Astrocyte (in vitro differentiated cells and primary cell): ENCODE results near the gene KSR2. TPM values are rescaled to one million over a fixed set of nuclear protein-coding genes. Genes with fewer than 3 reads are reported as not detected.

ENCODE experiments used
- DNase-seq: peaks from one replicate; pipeline ENCODE4 v3.0.0-alpha.2; 2010; ENCODE audit warnings: low read depth
- FAIRE-seq: peaks from 2 replicates; lab custom pipeline; 2011; peaks lifted over from hg19 to GRCh38; lab: Jason Lieb, UNC
- H2AFZ ChIP-seq: 2 replicates; pipeline ENCODE4 v1.6.0; 2012; ENCODE audit warnings: low read depth, low read length, inconsistent platforms
- H3K27ac ChIP-seq: 2 replicates; pipeline ENCODE4 v1.5.1; 2011; ENCODE audit warnings: low read depth, low read length, inconsistent platforms
- H3K27me3 ChIP-seq: 2 replicates; pipeline ENCODE4 v1.6.0; 2011; ENCODE audit warnings: low read length, inconsistent platforms; ENCODE audit not compliant: insufficient read depth
- H3K36me3 ChIP-seq: 2 replicates; pipeline ENCODE4 v1.5.1; 2011; ENCODE audit warnings: low read length, inconsistent platforms; ENCODE audit not compliant: insufficient read depth
- H3K4me1 ChIP-seq: 2 replicates; pipeline ENCODE4 v1.5.1; 2011; ENCODE audit warnings: low read length, inconsistent platforms; ENCODE audit not compliant: insufficient read depth
- H3K4me2 ChIP-seq: 2 replicates; pipeline ENCODE4 v1.6.0; 2012; ENCODE audit warnings: low read length, inconsistent platforms
- H3K4me3 ChIP-seq: 2 replicates; pipeline ENCODE4 v1.5.1; 2011; ENCODE audit warnings: low read depth, mild to moderate bottlenecking, low read length, inconsistent platforms; ENCODE audit not compliant: insufficient read depth
- H3K79me2 ChIP-seq: 2 replicates; pipeline ENCODE4 v1.6.0; 2012; ENCODE audit warnings: mild to moderate bottlenecking, low read length, inconsistent platforms; ENCODE audit not compliant: insufficient read depth
- H3K9ac ChIP-seq: 2 replicates; pipeline ENCODE4 v1.6.0; 2012; ENCODE audit warnings: mild to moderate bottlenecking, low read length, inconsistent platforms
- H3K9me3 ChIP-seq: 2 replicates; pipeline ENCODE4 v1.5.1; 2012; ENCODE audit warnings: low read depth, mild to moderate bottlenecking, low read length, inconsistent platforms; ENCODE audit not compliant: insufficient read depth
- H4K20me1 ChIP-seq: 2 replicates; pipeline ENCODE4 v1.6.0; 2012; ENCODE audit warnings: low read length, inconsistent platforms; ENCODE audit not compliant: insufficient read depth
- H3K27ac Mint-ChIP-seq: one replicate; pipeline ENCODE4 v1.8.0; 2021; ENCODE audit warnings: mild to moderate bottlenecking, mixed read lengths; ENCODE audit not compliant: unreplicated experiment
- H3K27me3 Mint-ChIP-seq: one replicate; pipeline ENCODE4 v1.8.0; 2021; ENCODE audit warnings: low read depth, mixed read lengths; ENCODE audit not compliant: unreplicated experiment
- H3K36me3 Mint-ChIP-seq: one replicate; pipeline ENCODE4 v1.8.0; 2021; ENCODE audit warnings: low read depth, mixed read lengths; ENCODE audit not compliant: unreplicated experiment
- H3K4me1 Mint-ChIP-seq: one replicate; pipeline ENCODE4 v1.8.0; 2021; ENCODE audit warnings: low read depth, mixed read lengths; ENCODE audit not compliant: unreplicated experiment
- H3K4me3 Mint-ChIP-seq: one replicate; pipeline ENCODE4 v1.8.0; 2021; ENCODE audit warnings: mild to moderate bottlenecking, moderate library complexity, mixed read lengths; ENCODE audit not compliant: unreplicated experiment
- H3K9me3 Mint-ChIP-seq: one replicate; pipeline ENCODE4 v1.8.0; 2021; ENCODE audit warnings: mild to moderate bottlenecking, mixed read lengths; ENCODE audit not compliant: unreplicated experiment
- EZH2 ChIP-seq: IDR thresholded peaks from 2 replicates; pipeline ENCODE4 v1.6.1; 2012; ENCODE audit warnings: mild to moderate bottlenecking, low read length, inconsistent platforms; ENCODE audit not compliant: insufficient read depth
- total RNA-seq: library from RNA; stranded (reverse); gene quantifications from 2 replicates; pipeline ENCODE4 v1.2.1, GENCODE V29; 2021
- TF ChIP-seq, protein P1 (sequence below): IDR thresholded peaks from 2 replicates; pipeline ENCODE4 v1.5.1; 2011; ENCODE audit warnings: low read depth, mild to moderate bottlenecking, inconsistent platforms, low read length, moderate library complexity; ENCODE audit not compliant: insufficient read depth

KSR2 gene
- total RNA-seq, 1 donor from 2014 or later: 0.98 TPM

DNA sequence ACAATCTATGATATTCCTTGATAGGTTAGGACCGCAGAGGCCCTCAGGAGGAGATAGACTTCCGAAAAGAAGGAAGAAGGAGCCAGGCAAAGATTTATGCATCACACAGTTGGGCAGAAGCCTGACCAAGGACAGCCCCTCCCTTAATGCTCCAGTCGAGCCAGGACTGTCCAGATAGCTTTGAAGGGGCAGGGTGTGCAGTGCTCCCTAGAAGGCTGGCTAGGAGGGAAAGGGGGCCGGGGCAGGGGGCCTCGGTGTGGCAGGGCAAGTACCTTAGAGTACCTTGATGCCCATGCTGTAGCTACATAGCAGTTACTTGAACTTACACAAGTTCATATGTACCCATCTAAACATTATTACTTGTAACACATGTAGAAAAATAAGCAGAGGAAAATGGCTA is 512.7 kb downstream of the KSR2 start:
- H3K27ac Mint-ChIP-seq: no peak overlapping the region
- TF ChIP-seq, protein P1, sequence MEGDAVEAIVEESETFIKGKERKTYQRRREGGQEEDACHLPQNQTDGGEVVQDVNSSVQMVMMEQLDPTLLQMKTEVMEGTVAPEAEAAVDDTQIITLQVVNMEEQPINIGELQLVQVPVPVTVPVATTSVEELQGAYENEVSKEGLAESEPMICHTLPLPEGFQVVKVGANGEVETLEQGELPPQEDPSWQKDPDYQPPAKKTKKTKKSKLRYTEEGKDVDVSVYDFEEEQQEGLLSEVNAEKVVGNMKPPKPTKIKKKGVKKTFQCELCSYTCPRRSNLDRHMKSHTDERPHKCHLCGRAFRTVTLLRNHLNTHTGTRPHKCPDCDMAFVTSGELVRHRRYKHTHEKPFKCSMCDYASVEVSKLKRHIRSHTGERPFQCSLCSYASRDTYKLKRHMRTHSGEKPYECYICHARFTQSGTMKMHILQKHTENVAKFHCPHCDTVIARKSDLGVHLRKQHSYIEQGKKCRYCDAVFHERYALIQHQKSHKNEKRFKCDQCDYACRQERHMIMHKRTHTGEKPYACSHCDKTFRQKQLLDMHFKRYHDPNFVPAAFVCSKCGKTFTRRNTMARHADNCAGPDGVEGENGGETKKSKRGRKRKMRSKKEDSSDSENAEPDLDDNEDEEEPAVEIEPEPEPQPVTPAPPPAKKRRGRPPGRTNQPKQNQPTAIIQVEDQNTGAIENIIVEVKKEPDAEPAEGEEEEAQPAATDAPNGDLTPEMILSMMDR: no peak
- no peak for TF ChIP-seq EZH2
- no peaks in the 10 kb centered on the region for H3K36me3 Mint-ChIP-seq
- Histone ChIP-seq H3K27me3 (no peaks in the 10 kb centered on the region), H3K4me1 (no peaks in the 10 kb centered on the region), H3K79me2 (no peaks in the 10 kb centered on the region), H3K36me3 (no peaks in the 10 kb centered on the region), H3K4me3 (no peak overlapping the region), H3K4me2 (no peak overlapping the region), H3K27ac (no peak overlapping the region), H3K9ac (no peak overlapping the region), H2AFZ (no peak overlapping the region), H4K20me1 (no peaks in the 10 kb centered on the region), H3K9me3 (no peaks in the 10 kb centered on the region)
- no peaks in the 10 kb centered on the region for H3K4me1 Mint-ChIP-seq
- H3K27me3 Mint-ChIP-seq: peaks cover 47% of the 10 kb centered on the region
- FAIRE-seq: no peak
- no peak overlapping the region for H3K4me3 Mint-ChIP-seq
- peaks cover 6% of the 10 kb centered on the region for H3K9me3 Mint-ChIP-seq
- DNase-seq: no peak

GRCh38 chr12:117453961-117454360 is 514.8 kb downstream of the KSR2 start:
- TF ChIP-seq EZH2: no peak
- Histone ChIP-seq H3K4me1 (no peaks in the 10 kb centered on the region), H4K20me1 (no peaks in the 10 kb centered on the region), H3K79me2 (no peaks in the 10 kb centered on the region), H3K4me3 (no peak overlapping the region), H2AFZ (no peak overlapping the region), H3K27me3 (no peaks in the 10 kb centered on the region), H3K27ac (no peak overlapping the region), H3K9me3 (no peaks in the 10 kb centered on the region), H3K4me2 (no peak overlapping the region), H3K36me3 (no peaks in the 10 kb centered on the region), H3K9ac (no peak overlapping the region)
- H3K4me3 Mint-ChIP-seq: no peak overlapping the region
- H3K4me1 Mint-ChIP-seq: no peaks in the 10 kb centered on the region
- no peaks in the 10 kb centered on the region for H3K36me3 Mint-ChIP-seq
- DNase-seq: no peak
- peaks cover 34% of the 10 kb centered on the region for H3K27me3 Mint-ChIP-seq
- peaks cover 6% of the 10 kb centered on the region for H3K9me3 Mint-ChIP-seq
- no peak for FAIRE-seq
- H3K27ac Mint-ChIP-seq: no peak overlapping the region

- H3K4me3 ChIP-seq: no peak overlapping the region
- no peak overlapping the region for H3K27ac ChIP-seq
- no peaks in the 10 kb centered on the region for H3K36me3 ChIP-seq
- no peaks in the 10 kb centered on the region for H3K4me1 Mint-ChIP-seq
- H3K27me3 ChIP-seq: no peaks in the 10 kb centered on the region
- no peak for DNase-seq
- no peaks in the 10 kb centered on the region for H3K9me3 ChIP-seq
- H4K20me1 ChIP-seq: no peaks in the 10 kb centered on the region
- TF ChIP-seq, protein P1: no peak
- no peak for TF ChIP-seq EZH2
- no peak overlapping the region for H3K27ac Mint-ChIP-seq
- H3K9ac ChIP-seq: no peak overlapping the region
- H3K27me3 Mint-ChIP-seq: peaks cover 23% of the 10 kb centered on the region
- H3K36me3 Mint-ChIP-seq: no peaks in the 10 kb centered on the region
- FAIRE-seq: no peak
- peaks cover 3% of the 10 kb centered on the region for H3K9me3 Mint-ChIP-seq
- no peaks in the 10 kb centered on the region for H3K79me2 ChIP-seq
- no peak overlapping the region for H3K4me3 Mint-ChIP-seq
- no peak overlapping the region for H2AFZ ChIP-seq
- no peak overlapping the region for H3K4me2 ChIP-seq
- H3K4me1 ChIP-seq: no peaks in the 10 kb centered on the region
Observed at GRCh38 chr12:117452112-117452511, 516.7 kb downstream of the KSR2 start.
